Measurements from ENCODE around the gene ADGRD2. TPM values are rescaled to one million over a fixed set of nuclear protein-coding genes. Genes with fewer than 3 reads are reported as not detected.

ADGRD2 gene
- total and polyA plus RNA-seq, 3 donors from 2014 or later: 0.31 to 1.5 (median 0.74) TPM

- H3K27ac ChIP-seq: no peak overlapping the region
- no peaks in the 10 kb centered on the region for H3K4me1 ChIP-seq
- intact Hi-C loops (cut with DNase I; ENCODE audit: low total_unique reads): no loop called here
- 28 to 40% methylated on average over 10 to 12 of the region's 12 CpGs for WGBS, 2 donors
- H3K27me3 ChIP-seq: no peaks in the 10 kb centered on the region
- DNase-seq: no peak
- no peaks in the 10 kb centered on the region for H3K36me3 ChIP-seq (ENCODE audit: low read depth, missing control alignments)
- peak overlapping the region in 1 of 2 donors; percentile 47 for H3K4me3 ChIP-seq
- no peaks in the 10 kb centered on the region for H3K9me3 ChIP-seq
- no peak for TF ChIP-seq POLR2A (IDR thresholded peaks at IDR 0.05)
- TF ChIP-seq CTCF (IDR thresholded peaks at IDR 0.05): no peak
Measured at GRCh38 chr9:124478354-124478753, 28.1 kb downstream of the ADGRD2 start.

GRCh38 chr9:124479371-124479770 is 29.1 kb downstream of the ADGRD2 start:
- Histone ChIP-seq H3K36me3 (ENCODE audit: low read depth, missing control alignments) (no peaks in the 10 kb centered on the region), H3K27me3 (no peaks in the 10 kb centered on the region), H3K4me1 (no peaks in the 10 kb centered on the region), H3K27ac (no peak overlapping the region), H3K9me3 (no peaks in the 10 kb centered on the region), H3K4me3 (no peak overlapping the region)
- TF ChIP-seq CTCF (IDR thresholded peaks at IDR 0.05) (no peak), POLR2A (IDR thresholded peaks at IDR 0.05) (no peak)
- intact Hi-C loops (cut with DNase I; ENCODE audit: low total_unique reads): no loop called here
- WGBS, 2 donors: 73 to 76% methylated on average over 11 to 16 of the region's 16 CpGs
- DNase-seq: no peak

GRCh38 chr9:124479947-124480620 is 29.8 kb downstream of the ADGRD2 start:
- 89% methylated on average over 6 of the region's 6 CpGs for WGBS, 2 donors
- Histone ChIP-seq H3K4me3 (no peak overlapping the region), H3K4me1 (no peaks in the 10 kb centered on the region), H3K9me3 (no peaks in the 10 kb centered on the region), H3K36me3 (ENCODE audit: low read depth, missing control alignments) (no peaks in the 10 kb centered on the region), H3K27me3 (no peaks in the 10 kb centered on the region), H3K27ac (no peak overlapping the region)
- DNase-seq: no peak
- TF ChIP-seq POLR2A (IDR thresholded peaks at IDR 0.05): no peak
- no peak for TF ChIP-seq CTCF (IDR thresholded peaks at IDR 0.05)
- intact Hi-C loops (cut with DNase I; ENCODE audit: low total_unique reads): no loop called here

- Histone ChIP-seq H3K9me3 (no peaks in the 10 kb centered on the region), H3K4me1 (no peaks in the 10 kb centered on the region), H3K36me3 (ENCODE audit: low read depth, missing control alignments) (no peaks in the 10 kb centered on the region), H3K27me3 (no peaks in the 10 kb centered on the region), H3K4me3 (no peak overlapping the region), H3K27ac (no peak overlapping the region)
- DNase-seq: no peak
- 66 to 100% methylated on average over 1 to 7 of the region's 7 CpGs for WGBS, 2 donors
- TF ChIP-seq CTCF (IDR thresholded peaks at IDR 0.05) (no peak), POLR2A (IDR thresholded peaks at IDR 0.05) (no peak)
- intact Hi-C loops (cut with DNase I; ENCODE audit: low total_unique reads): no loop called here
Measured at GRCh38 chr9:124480621-124480981, 30.4 kb downstream of the ADGRD2 start.

- WGBS, 2 donors: 66 to 75% methylated on average over 10 to 17 of the region's 17 CpGs
- no peaks in the 10 kb centered on the region for H3K27me3 ChIP-seq
- intact Hi-C loops (cut with DNase I; ENCODE audit: low total_unique reads): no loop called here
Measured at GRCh38 chr9:124481115-124481514, 30.9 kb downstream of the ADGRD2 start.

More at GRCh38 chr9:124481115-124481514, 30.9 kb downstream of the ADGRD2 start:
- Histone ChIP-seq H3K9me3 (no peaks in the 10 kb centered on the region), H3K27ac (no peak overlapping the region), H3K4me1 (no peaks in the 10 kb centered on the region), H3K4me3 (no peak overlapping the region), H3K36me3 (ENCODE audit: low read depth, missing control alignments) (no peaks in the 10 kb centered on the region)
- no peak for TF ChIP-seq POLR2A (IDR thresholded peaks at IDR 0.05)
- TF ChIP-seq CTCF (IDR thresholded peaks at IDR 0.05): no peak
- DNase-seq: no peak

Measured in testis (tissue), 3 donors.